Motor neuron (in vitro differentiated cells): ENCODE data around the gene VDR. TPM values are rescaled to one million over a fixed set of nuclear protein-coding genes. Genes with fewer than 3 reads are reported as not detected.

Source experiments
- ATAC-seq, 8 experiments: fragments of 200-7000 bp; cut with Tn5 transposase; replicated peaks in 6 of 8; 2 replicates each; pipeline ENCODE4 v1.8.0; 2021; ENCODE audit warnings: mild to moderate bottlenecking in 8 of 8, moderate library complexity in 8 of 8
- H3K27ac ChIP-seq, 2 donors: fragments of 250-450 bp; sonication (Bioruptor Pico); 2 replicates each; pipeline ENCODE4 v1.9.0; 2021; ENCODE audit warnings: antibody characterized with exemption in 2 of 2, mild to moderate bottlenecking in 2 of 2, moderate library complexity in 1 of 2
- H3K4me1 ChIP-seq, 2 donors: fragments of 250-450 bp; sonication (Bioruptor Pico); replicated peaks in 1 of 2; 2 replicates each; pipeline ENCODE4 v1.6.1; 2021; ENCODE audit warnings: antibody characterized with exemption in 2 of 2, mild to moderate bottlenecking in 2 of 2, moderate library complexity in 1 of 2
- H3K4me3 ChIP-seq, 5 donors: fragments of 250-450 bp; sonication (Bioruptor Pico); 2 replicates each; pipeline ENCODE4 v1.9.0; 2021; ENCODE audit warnings: antibody characterized with exemption in 5 of 5, mild to moderate bottlenecking in 5 of 5, moderate library complexity in 4 of 5
- WGBS, 10 experiments: fragments of 450-650 bp; shearing (Covaris generic); methylation state at CpG; one replicate each; pipeline ENCODE4 v1.0.0; 2022; 5-methylcytosine and 5-hydroxymethylcytosine counted together
- in situ Hi-C, 9 experiments: fragments of 400-800 bp; cut with MboI; loops; one replicate each; pipeline ENCODE4 v1.15.0; 2021; ENCODE audit warnings: low sequenced_read_pairs in 9 of 9, low pct_unique_long_range_greater_than_20kb in 2 of 9; ENCODE audit not compliant: unreplicated experiment in 9 of 9
- total RNA-seq, 8 experiments: library from RNA; unstranded; fragments of 300-600 nt; gene quantifications; 2 replicates each; pipeline versions ENCODE4 v1.2.3 to v1.2.4, GENCODE V29; 2022

VDR gene
- total RNA-seq, 8 experiments from 2014 or later, result 0.08 to 70.8 (median 0.87) TPM

DNA sequence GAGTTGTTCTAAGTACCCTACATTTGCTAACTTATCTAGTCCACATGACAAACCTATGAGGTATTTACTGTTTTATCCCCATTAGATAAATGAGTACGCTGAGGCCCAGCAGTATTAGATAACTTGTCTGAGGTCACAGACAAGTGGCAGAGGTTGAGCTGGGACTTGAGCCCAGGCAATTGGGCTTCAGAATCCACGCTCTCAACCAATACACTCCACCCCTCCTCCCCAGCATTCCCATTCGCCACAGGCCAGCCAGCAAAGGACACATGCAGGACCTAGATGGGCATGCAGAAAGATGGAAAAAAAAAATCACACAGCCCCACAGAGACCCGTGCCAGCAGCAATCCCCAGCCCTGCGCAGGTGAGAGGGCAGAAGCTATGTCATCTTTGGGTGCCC, 97.5 kb downstream of the VDR start:
- H3K27ac ChIP-seq, result peak overlapping the region in 1 of 2 donors; percentile 30
- H3K4me3 ChIP-seq, result no peak overlapping the region
- WGBS, 10 experiments, result 0 to 100% (median 79%) methylated on average over 1 to 3 of the region's 5 CpGs; no CpG with 5 or more reads in 2 of the 10 experiments
- H3K4me1 ChIP-seq, result peaks cover 34 to 48% of the 10 kb centered on the region in 2 donors
- no peak for ATAC-seq
- in situ Hi-C loops, result loop anchor here in 1 of 9 experiments (25.0 kb wide), 1 partner anchor 95 kb away; the partner anchor contains the start of gene RPAP3

DNA sequence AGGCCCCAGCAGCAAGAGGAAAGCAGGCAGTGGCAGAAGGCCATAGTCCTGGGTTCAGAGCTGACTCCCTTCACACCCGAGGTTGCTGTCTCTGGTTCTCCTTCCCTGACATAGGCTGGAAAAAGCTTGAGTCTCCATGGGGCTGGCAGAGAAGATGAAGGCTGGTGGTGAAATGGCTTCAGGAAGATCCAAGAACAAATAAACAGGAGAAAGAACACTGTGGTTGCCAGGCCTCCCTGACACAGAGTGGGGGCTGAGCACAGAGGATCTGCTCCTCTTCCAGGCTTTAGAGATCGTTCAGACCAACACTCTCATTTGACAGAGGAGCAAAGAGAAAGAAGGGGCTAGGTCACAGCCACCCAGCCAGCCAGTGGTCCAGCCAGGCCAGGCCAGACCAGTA, 99.4 kb downstream of the VDR start:
- WGBS, 10 experiments, result 0 to 86% (median 62%) methylated on average over 1 to 2 of the region's 2 CpGs; no CpG with 5 or more reads in 2 of the 10 experiments
- in situ Hi-C loops, result loop anchor here in 1 of 9 experiments (25.0 kb wide), 1 partner anchor 93 kb away; the partner anchor contains the start of gene RPAP3
- peak in 1 of 8 experiments; percentile 3 for ATAC-seq
- Histone ChIP-seq H3K27ac (no peak overlapping the region), H3K4me3 (no peak overlapping the region), H3K4me1 (peaks cover 15 to 29% of the 10 kb centered on the region in 2 donors)

DNA sequence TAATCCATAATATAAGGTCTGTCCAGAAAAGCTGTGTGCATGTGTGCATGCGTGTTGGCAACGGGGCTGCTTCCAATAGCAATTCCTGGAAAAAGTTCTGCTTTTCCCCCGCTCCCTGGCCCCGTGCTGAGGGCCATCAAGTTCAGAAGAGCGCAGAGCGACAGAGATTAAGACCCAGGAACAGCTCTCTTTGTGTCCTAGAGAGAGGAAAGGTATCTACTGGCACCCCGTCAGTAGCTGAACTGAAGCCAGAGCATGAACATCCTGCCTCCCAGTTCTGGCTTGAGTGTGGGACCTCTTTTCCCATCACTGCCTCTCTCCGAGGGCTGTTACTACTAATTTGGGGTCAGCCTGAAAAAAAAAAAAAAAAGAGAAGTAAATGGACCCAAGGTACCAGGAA, 100.6 kb downstream of the VDR start:
- in situ Hi-C loops, result loop anchor here in 1 of 9 experiments (25.0 kb wide), 1 partner anchor 92 kb away; the partner anchor contains the start of gene RPAP3
- H3K27ac ChIP-seq, result no peak overlapping the region
- no peak overlapping the region for H3K4me3 ChIP-seq
- 47 to 100% (median 88%) methylated on average over 1 to 7 of the region's 8 CpGs; no CpG with 5 or more reads in 3 of the 10 experiments for WGBS, 10 experiments
- ATAC-seq, result peak in 1 of 8 experiments; percentile 1
- peaks cover 13 to 27% of the 10 kb centered on the region in 2 donors for H3K4me1 ChIP-seq

DNA sequence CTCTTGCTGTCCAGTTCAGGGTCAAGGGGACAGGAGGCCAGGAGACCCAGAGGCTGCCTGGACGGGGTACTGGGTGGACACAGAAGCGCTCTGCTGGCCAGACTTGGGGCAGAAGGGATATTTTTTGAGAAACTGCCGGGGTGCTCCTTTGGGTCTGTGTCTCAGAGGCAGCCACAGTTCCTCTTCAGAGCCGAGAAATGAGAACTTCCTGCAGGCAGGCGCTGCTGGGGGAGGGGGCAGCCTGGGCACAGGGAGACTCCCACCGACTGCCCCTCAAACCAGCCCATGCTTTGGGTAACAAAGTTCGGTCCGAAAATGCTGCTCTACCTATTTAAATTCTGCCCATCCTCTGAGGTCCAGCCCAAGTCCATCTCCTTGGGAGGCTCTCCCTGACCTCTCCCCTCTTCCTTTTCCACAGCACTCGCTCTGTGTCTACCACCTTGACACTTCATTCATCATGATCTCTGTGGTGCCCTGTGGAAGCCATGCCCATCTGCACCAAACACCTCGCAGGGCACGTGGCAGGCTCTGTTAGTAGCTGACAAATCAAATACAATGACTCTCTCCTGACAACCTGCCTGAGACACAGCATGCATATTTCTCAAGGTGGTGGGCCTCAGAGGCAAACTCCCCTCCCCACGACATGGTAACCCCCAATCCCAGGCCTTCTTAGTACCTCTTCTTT, 101.5 kb downstream of the VDR start:
- ATAC-seq, result peak in 1 of 8 experiments; percentile 4
- WGBS, 10 experiments, result 30 to 96% (median 79%) methylated on average over 2 to 11 of the region's 12 CpGs; no CpG with 5 or more reads in 4 of the 10 experiments
- no peak overlapping the region for H3K27ac ChIP-seq
- no peak overlapping the region for H3K4me3 ChIP-seq
- in situ Hi-C loops, result loop anchor here in 1 of 9 experiments (25.0 kb wide), 1 partner anchor 91 kb away; the partner anchor contains the start of gene RPAP3
- H3K4me1 ChIP-seq, result peaks cover 9 to 23% of the 10 kb centered on the region in 2 donors

DNA sequence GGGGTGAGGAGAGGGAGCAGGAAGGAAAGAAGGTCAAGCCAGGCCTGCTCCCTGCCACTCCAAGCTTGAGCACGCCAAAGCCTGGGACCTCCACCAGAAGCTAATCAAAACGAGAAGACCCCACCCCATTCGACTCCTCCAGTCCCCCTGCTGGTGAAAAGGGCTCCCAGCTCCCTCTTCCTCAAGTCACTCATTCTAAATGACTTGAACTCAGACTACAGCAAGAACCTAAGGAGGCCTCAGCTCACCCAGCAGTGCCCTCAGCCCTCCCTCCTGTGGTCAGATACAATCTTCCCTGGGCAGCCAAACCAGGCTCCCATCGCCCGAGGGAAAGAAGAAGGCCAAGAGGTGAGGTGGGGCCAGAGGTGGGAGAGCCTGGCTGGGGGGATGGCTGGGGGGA, 102.5 kb downstream of the VDR start:
- in situ Hi-C loops, result loop anchor here in 1 of 9 experiments (25.0 kb wide), 1 partner anchor 90 kb away; the partner anchor contains the start of gene RPAP3
- Histone ChIP-seq H3K4me1 (peaks cover 0 to 13% of the 10 kb centered on the region in 2 donors), H3K4me3 (no peak overlapping the region), H3K27ac (no peak overlapping the region)
- WGBS, 10 experiments, result 20 to 100% (median 83%) methylated on average over 1 of the region's 5 CpGs; no CpG with 5 or more reads in 6 of the 10 experiments
- ATAC-seq, result peak in 2 of 8 experiments; percentile 4 to 9

DNA sequence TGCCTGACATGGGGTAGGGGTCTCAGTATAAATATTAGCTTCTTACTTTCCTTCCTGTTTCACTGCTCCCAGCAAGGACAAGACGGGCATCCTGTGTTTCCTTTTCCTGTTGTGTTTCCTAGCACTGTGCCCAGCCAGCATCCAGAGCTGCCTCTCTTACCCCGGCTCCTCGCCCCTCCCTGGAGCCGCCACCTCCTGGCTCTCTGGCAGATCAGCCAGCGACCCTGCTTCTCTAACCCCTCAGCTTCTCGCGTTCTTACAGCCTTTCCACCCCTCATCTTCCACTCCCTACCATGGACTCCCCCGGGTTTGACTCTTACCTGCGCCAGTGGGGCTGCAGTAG, 102.9 kb downstream of the VDR start:
- 45 to 100% (median 100%) methylated on average over 1 to 8 of the region's 9 CpGs; no CpG with 5 or more reads in 3 of the 10 experiments for WGBS, 10 experiments
- Histone ChIP-seq H3K4me3 (no peak overlapping the region), H3K4me1 (peaks cover 0 to 12% of the 10 kb centered on the region in 2 donors), H3K27ac (no peak overlapping the region)
- ATAC-seq, result no peak
- in situ Hi-C loops, result loop anchor here in 1 of 9 experiments (25.0 kb wide), 1 partner anchor 90 kb away; the partner anchor contains the start of gene RPAP3

DNA sequence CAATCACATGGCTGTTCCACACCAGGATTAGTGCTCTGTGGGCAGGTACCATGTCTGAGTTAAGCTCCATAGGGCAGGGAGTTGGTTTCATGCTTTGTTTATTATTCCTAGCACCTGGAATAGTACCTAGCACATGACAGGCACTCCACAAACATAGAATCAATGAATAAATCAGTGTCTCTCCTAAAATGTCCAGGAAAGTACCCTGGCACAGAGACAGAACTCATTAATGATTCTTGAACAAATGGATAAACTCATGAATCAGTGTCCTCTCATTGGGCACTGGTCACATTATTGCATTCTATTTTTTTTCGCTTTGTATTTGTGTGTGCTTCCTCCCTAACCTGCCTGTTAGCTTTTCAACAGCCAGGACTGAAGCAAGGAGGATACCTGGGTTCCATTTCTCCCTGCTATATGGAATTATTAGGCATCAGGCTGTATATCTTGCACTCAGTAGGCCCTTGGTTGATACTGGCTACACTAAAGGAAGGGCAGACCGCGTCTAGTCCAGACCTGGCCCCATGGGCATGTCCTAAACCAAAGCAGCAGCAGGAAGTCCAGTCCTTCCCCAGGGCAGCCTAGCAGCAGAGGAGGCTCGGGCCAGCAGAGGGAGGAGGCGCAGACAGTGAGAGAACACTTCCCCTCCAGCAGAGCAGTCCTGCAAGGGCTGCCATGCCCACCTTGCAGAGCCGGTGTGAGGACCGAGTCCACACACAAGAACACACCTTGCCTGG, 103.5 kb downstream of the VDR start:
- Histone ChIP-seq H3K4me1 (peaks cover 0 to 12% of the 10 kb centered on the region in 2 donors), H3K4me3 (no peak overlapping the region), H3K27ac (no peak overlapping the region)
- ATAC-seq, result peak in 4 of 8 experiments; percentile 15 to 32 (median 24)
- WGBS, 10 experiments, result 60 to 100% (median 84%) methylated on average over 1 to 5 of the region's 7 CpGs; no CpG with 5 or more reads in 4 of the 10 experiments
- in situ Hi-C loops, result loop anchor here in 1 of 9 experiments (25.0 kb wide), 1 partner anchor 89 kb away; the partner anchor contains the start of gene RPAP3

DNA sequence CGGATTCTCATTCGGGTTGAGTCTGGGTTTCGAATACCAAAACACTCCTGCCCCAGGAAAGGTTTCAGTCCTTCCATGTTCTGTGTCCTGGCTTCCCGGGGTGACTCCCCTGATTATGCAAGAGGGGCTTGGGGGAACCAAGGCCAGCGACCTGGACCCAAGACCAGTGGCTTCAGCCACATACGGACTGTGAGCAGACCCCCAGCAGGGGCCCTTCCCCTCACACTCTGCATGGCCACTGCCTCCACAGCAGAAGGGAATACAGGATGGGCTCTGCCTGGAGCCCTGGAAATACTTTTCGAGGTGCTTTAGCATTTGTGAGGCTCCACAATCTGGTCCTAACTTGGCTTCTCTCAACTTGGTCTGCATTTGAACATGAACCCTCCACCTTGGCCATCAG, 104.2 kb downstream of the VDR start:
- Histone ChIP-seq H3K27ac (no peak overlapping the region), H3K4me3 (no peak overlapping the region), H3K4me1 (peaks cover 0 to 12% of the 10 kb centered on the region in 2 donors)
- in situ Hi-C loops, result loop anchor here in 1 of 9 experiments (25.0 kb wide), 1 partner anchor 88 kb away; the partner anchor contains the start of gene RPAP3
- 61 to 100% (median 93%) methylated on average over 1 to 4 of the region's 7 CpGs; no CpG with 5 or more reads in 5 of the 10 experiments for WGBS, 10 experiments
- no peak for ATAC-seq

DNA sequence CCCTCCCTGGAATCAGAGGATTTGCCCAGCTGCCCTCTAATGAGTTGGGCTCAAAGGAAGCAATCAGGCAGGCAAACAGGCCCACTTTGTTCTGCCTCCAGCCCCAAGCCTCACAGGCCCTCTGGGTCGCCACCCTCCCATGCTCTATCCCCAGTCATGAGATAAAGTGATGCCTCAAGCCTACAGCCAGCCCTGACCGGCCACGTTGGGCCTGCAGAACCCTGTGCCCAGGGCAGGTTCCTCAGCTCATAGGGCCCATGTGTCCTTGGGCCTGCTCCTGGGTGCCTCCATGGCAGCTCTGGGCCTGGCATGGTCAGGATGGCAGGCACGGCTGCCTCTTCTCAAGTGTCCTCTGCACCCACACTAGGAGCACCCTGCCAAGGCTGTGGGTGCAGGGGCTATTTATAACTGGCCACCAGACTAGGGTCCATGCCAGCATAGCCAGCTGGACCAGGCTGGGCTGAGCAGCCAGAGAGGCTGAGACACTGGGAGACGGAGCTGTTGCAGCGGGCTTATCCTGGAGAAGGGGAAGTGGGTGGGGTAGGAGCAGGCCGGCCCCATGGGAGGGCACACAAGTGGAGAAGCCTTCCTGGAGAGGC, 105.3 kb downstream of the VDR start:
- ATAC-seq, result peak in 3 of 8 experiments; percentile 20 to 42 (median 37)
- Histone ChIP-seq H3K4me1 (peaks cover 0 to 12% of the 10 kb centered on the region in 2 donors), H3K27ac (no peak overlapping the region), H3K4me3 (no peak overlapping the region)
- in situ Hi-C loops, result no loop called here
- 87 to 93% (median 90%) methylated on average over 3 of the region's 7 CpGs; no CpG with 5 or more reads in 7 of the 10 experiments for WGBS, 10 experiments

DNA sequence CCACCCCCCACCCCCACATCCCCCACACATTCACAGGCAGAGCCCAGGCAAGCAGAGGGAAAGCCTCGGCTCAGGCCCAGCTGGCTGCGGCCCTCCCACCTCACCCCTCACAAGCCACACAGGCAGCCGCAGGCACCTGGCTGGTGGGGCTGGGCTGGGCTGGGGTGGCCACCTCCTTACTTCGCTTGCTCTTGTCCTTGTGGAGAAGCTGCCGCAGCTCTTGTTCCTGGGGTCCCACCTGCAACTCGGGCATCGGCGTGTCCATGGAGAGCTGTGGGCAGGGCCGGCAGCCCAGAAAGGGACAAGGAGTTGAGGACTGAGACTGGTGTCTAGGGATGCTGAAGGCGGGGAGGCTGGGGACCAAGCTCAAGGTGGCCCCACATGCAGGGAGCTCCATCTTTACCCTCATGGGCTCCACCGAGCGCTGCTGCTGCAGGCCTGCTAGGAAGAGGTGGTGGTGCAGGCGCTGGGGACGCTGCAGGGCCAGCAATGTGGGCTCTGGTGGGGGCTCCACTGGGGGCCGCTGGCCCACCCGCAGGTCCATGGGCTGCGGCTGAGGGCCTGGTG, 106.3 kb downstream of the VDR start:
- no CpG with 5 or more reads among the region's 17 CpGs for WGBS, 10 experiments
- H3K4me3 ChIP-seq, result no peak overlapping the region
- peaks cover 0 to 5% of the 10 kb centered on the region in 2 donors for H3K4me1 ChIP-seq
- in situ Hi-C loops, result no loop called here
- H3K27ac ChIP-seq, result no peak overlapping the region
- ATAC-seq, result no peak

DNA sequence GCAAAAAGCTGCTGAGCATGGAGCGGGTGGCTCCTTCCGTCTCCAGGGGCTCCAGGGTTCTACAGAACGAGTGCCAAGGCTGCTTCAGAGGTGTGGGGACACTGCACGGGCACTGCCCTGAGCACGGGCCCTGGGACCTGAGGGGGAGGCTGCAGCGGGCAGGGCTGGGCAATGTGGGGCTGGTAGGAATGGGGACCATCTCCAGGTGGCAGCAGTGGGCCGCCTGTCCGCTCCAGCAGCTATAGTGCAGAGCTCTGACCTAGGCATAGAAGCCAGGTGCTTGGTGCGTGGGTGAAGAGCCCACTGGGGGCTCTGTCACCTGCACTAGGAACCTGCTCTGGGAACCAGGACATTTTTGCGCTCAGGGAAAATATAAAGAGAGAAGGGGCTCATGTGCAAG, 107.4 kb downstream of the VDR start:
- Histone ChIP-seq H3K27ac (no peak overlapping the region), H3K4me3 (no peak overlapping the region), H3K4me1 (no peaks in the 10 kb centered on the region)
- ATAC-seq, result peak in 5 of 8 experiments; percentile 41 to 74 (median 61)
- in situ Hi-C loops, result no loop called here
- no CpG with 5 or more reads among the region's 10 CpGs for WGBS, 10 experiments

DNA sequence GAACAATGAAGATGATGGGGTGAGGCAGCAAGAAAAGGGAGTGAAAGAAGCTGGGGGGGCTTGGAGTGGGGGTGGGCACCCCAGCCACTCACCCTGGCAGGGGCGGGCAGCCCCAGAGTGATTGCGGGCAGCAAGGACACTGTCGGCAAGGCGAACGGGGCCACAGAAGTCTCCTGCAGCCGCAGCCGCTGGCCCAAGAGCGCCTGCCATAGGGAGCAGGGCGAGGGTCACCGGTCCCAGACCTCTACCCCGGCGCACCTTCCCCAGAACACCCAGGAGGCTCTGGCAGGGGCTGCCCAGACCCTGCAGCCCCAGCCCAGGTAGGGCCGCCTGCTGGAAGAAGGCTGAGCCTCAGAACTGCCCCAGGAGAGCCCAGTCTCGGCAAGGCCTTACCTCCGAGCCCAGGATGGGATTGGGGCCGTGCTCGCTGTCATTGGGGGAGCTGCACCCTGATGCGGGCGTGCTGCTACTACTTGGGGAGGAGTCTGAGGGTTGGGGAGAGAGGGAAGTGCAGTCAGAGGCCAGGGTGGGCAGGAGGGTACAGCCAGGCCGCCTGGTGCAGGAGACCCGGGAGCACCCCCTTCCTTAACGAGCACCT, 108.9 kb downstream of the VDR start:
- in situ Hi-C loops, result no loop called here
- no peak overlapping the region for H3K4me3 ChIP-seq
- ATAC-seq, result no peak
- no peaks in the 10 kb centered on the region for H3K4me1 ChIP-seq
- 85% methylated on average over 4 of the region's 22 CpGs; no CpG with 5 or more reads in 9 of the 10 experiments for WGBS, 10 experiments
- no peak overlapping the region for H3K27ac ChIP-seq
